ENCODE data around the gene PKD1L1. TPM values are rescaled to one million over a fixed set of nuclear protein-coding genes. Genes with fewer than 3 reads are reported as not detected.

Gene PKD1L1
- total RNA-seq, 2 donors from 2014 or later: 0.13 to 0.20 TPM

- peak; percentile 99 for TF ChIP-seq CTCF (conservative IDR thresholded peaks at IDR 0.05)
- DNase-seq: peak; percentile 89
- Histone ChIP-seq H3K4me3 (ENCODE audit: low read length) (no peak overlapping the region), H3K27me3 (ENCODE audit: control insufficient read depth, insufficient read depth, low read length, poor library complexity, severe bottlenecking) (no peaks in the 10 kb centered on the region), H3K36me3 (ENCODE audit: control insufficient read depth, insufficient read depth, low read length) (no peaks in the 10 kb centered on the region), H3K9ac (ENCODE audit: extremely low read depth, low read length, poor library complexity, severe bottlenecking) (no peak overlapping the region), H3K27ac (ENCODE audit: low read depth, low read length) (no peak overlapping the region), H3K9me3 (ENCODE audit: control insufficient read depth, low read length) (no peaks in the 10 kb centered on the region), H3K4me1 (ENCODE audit: control insufficient read depth, insufficient read depth, low read length) (no peaks in the 10 kb centered on the region)
- Mint-ChIP-seq H3K27me3 (ENCODE audit: insufficient read depth) (no peaks in the 10 kb centered on the region), H3K27ac (no peak overlapping the region), H3K9me3 (no peaks in the 10 kb centered on the region), H3K36me3 (ENCODE audit: low read depth) (no peaks in the 10 kb centered on the region), H3K4me3 (no peak overlapping the region), H3K4me1 (peaks cover 1% of the 10 kb centered on the region)
- WGBS, 2 experiments (ENCODE audit: insufficient coverage in 1 of 2, insufficient read length in 1 of 2): 61 to 72% methylated on average over 3 to 5 of the region's 6 CpGs
These were observed 129.3 kb downstream of the PKD1L1 start for GRCh38 chr7:47818796-47819606.

GRCh38 chr7:47817917-47818316 is 130.3 kb downstream of the PKD1L1 start:
- Histone ChIP-seq H3K27me3 (ENCODE audit: control insufficient read depth, insufficient read depth, low read length, poor library complexity, severe bottlenecking) (no peaks in the 10 kb centered on the region), H3K27ac (ENCODE audit: low read depth, low read length) (no peak overlapping the region), H3K9me3 (ENCODE audit: control insufficient read depth, low read length) (no peaks in the 10 kb centered on the region), H3K4me3 (ENCODE audit: low read length) (no peak overlapping the region), H3K9ac (ENCODE audit: extremely low read depth, low read length, poor library complexity, severe bottlenecking) (no peak overlapping the region), H3K4me1 (ENCODE audit: control insufficient read depth, insufficient read depth, low read length) (no peaks in the 10 kb centered on the region), H3K36me3 (ENCODE audit: control insufficient read depth, insufficient read depth, low read length) (no peaks in the 10 kb centered on the region)
- Mint-ChIP-seq H3K4me3 (no peak overlapping the region), H3K9me3 (no peaks in the 10 kb centered on the region), H3K27me3 (ENCODE audit: insufficient read depth) (no peaks in the 10 kb centered on the region), H3K4me1 (peaks cover 1% of the 10 kb centered on the region), H3K27ac (no peak overlapping the region), H3K36me3 (ENCODE audit: low read depth) (no peaks in the 10 kb centered on the region)
- WGBS, 2 experiments (ENCODE audit: insufficient coverage in 1 of 2, insufficient read length in 1 of 2): 93 to 100% methylated on average over 2 to 3 of the region's 3 CpGs
- no peak for DNase-seq
- no peak for TF ChIP-seq CTCF (conservative IDR thresholded peaks at IDR 0.05)

GRCh38 chr7:47816647-47817046 is 131.6 kb downstream of the PKD1L1 start:
- no peak for TF ChIP-seq CTCF (conservative IDR thresholded peaks at IDR 0.05)
- H3K36me3 ChIP-seq (ENCODE audit: control insufficient read depth, insufficient read depth, low read length): no peaks in the 10 kb centered on the region

More at GRCh38 chr7:47816647-47817046, 131.6 kb downstream of the PKD1L1 start:
- H3K4me3 Mint-ChIP-seq: no peak overlapping the region
- H3K4me1 Mint-ChIP-seq: peaks cover 1% of the 10 kb centered on the region
- H3K36me3 Mint-ChIP-seq (ENCODE audit: low read depth): no peaks in the 10 kb centered on the region
- no peaks in the 10 kb centered on the region for H3K9me3 ChIP-seq (ENCODE audit: control insufficient read depth, low read length)
- no peaks in the 10 kb centered on the region for H3K9me3 Mint-ChIP-seq
- WGBS, 2 experiments (ENCODE audit: insufficient coverage in 1 of 2, insufficient read length in 1 of 2): 90 to 100% methylated on average over 2 to 4 of the region's 4 CpGs
- H3K27ac ChIP-seq (ENCODE audit: low read depth, low read length): no peak overlapping the region
- no peak overlapping the region for H3K9ac ChIP-seq (ENCODE audit: extremely low read depth, low read length, poor library complexity, severe bottlenecking)
- no peak overlapping the region for H3K4me3 ChIP-seq (ENCODE audit: low read length)
- H3K27me3 ChIP-seq (ENCODE audit: control insufficient read depth, insufficient read depth, low read length, poor library complexity, severe bottlenecking): no peaks in the 10 kb centered on the region
- DNase-seq: no peak
- H3K27ac Mint-ChIP-seq: no peak overlapping the region
- H3K27me3 Mint-ChIP-seq (ENCODE audit: insufficient read depth): no peaks in the 10 kb centered on the region
- H3K4me1 ChIP-seq (ENCODE audit: control insufficient read depth, insufficient read depth, low read length): no peaks in the 10 kb centered on the region
